HuH-7.5 (cell line): ENCODE data around the gene GREB1L.

Source experiments
- DNase-seq: peaks from one replicate; pipeline ENCODE4 v3.0.0; 2011; ENCODE audit warnings: low spot score

GREB1L gene

GRCh38 chr18:21450503-21450902 lies 208.5 kb downstream of the GREB1L start:
- DNase-seq, result no peak

GRCh38 chr18:21450913-21451312 lies 208.9 kb downstream of the GREB1L start:
- DNase-seq, result no peak

- no peak for DNase-seq
Measured at GRCh38 chr18:21451851-21452250, 209.8 kb downstream of the GREB1L start.

- no peak for DNase-seq
Measured at GRCh38 chr18:21452276-21452780, 210.3 kb downstream of the GREB1L start.

GRCh38 chr18:21452796-21453510 lies 210.9 kb downstream of the GREB1L start:
- no peak for DNase-seq

- DNase-seq, result no peak
Measured at GRCh38 chr18:21453511-21453901, 211.5 kb downstream of the GREB1L start.

- DNase-seq, result no peak
Measured at GRCh38 chr18:21454725-21455124, 212.7 kb downstream of the GREB1L start.

GRCh38 chr18:21456428-21457178 lies 214.6 kb downstream of the GREB1L start:
- DNase-seq, result peak; percentile 44

GRCh38 chr18:21457179-21457535 lies 215.1 kb downstream of the GREB1L start:
- DNase-seq, result no peak

GRCh38 chr18:21458310-21458709 lies 216.3 kb downstream of the GREB1L start:
- no peak for DNase-seq

- no peak for DNase-seq
Measured at GRCh38 chr18:21458788-21459187, 216.8 kb downstream of the GREB1L start.

GRCh38 chr18:21459706-21460286 lies 217.8 kb downstream of the GREB1L start:
- DNase-seq, result no peak

- DNase-seq, result no peak
Measured at GRCh38 chr18:21461460-21461859, 219.4 kb downstream of the GREB1L start.

GRCh38 chr18:21463718-21464117 lies 221.7 kb downstream of the GREB1L start:
- DNase-seq, result no peak

GRCh38 chr18:21468514-21469164 lies 226.6 kb downstream of the GREB1L start:
- DNase-seq, result no peak

- DNase-seq, result no peak
Measured at GRCh38 chr18:21472741-21473140, 230.7 kb downstream of the GREB1L start.

GRCh38 chr18:21474621-21475020 lies 232.6 kb downstream of the GREB1L start:
- DNase-seq, result no peak

GRCh38 chr18:21479721-21480120 lies 237.7 kb downstream of the GREB1L start:
- no peak for DNase-seq

GRCh38 chr18:21481739-21482138 lies 239.7 kb downstream of the GREB1L start:
- no peak for DNase-seq

- DNase-seq, result no peak
Measured at GRCh38 chr18:21483051-21483450, 241.0 kb downstream of the GREB1L start.

- DNase-seq, result no peak
Measured at GRCh38 chr18:21484851-21485636, 243.0 kb downstream of the GREB1L start.
